GM21529 (cell line): Measurements from ENCODE around the gene CD80.
"Not testable (repeated sequence)": the region's sequence is repeated elsewhere in the genome, so short reads cannot be mapped to it uniquely, and the experiment has no call there.

Experiments used
- ATAC-seq: cut with Tn5 transposase; IDR thresholded peaks from one replicate; pipeline ENCODE4 v1.9.1; 2021; ENCODE audit not compliant: unreplicated experiment

CD80 gene

GRCh38 chr3:119585208-119585607 is 25.8 kb upstream of the CD80 start:
- no peak for ATAC-seq

- ATAC-seq = peak; percentile 46
Measured at GRCh38 chr3:119582178-119582577, 22.8 kb upstream of the CD80 start.

GRCh38 chr3:119580067-119580760 is 20.8 kb upstream of the CD80 start:
- ATAC-seq = peak; percentile 62

- ATAC-seq = peak; percentile 63
Measured at GRCh38 chr3:119579366-119580066, 20.1 kb upstream of the CD80 start, which contains the start of gene ADPRH. TSS of gene ADPRH (plus strand) at chr3:119579492. CDS start at chr3:119582170, 2,678 bp downstream.

GRCh38 chr3:119575507-119575906 is 16.1 kb upstream of the CD80 start:
- no peak for ATAC-seq

GRCh38 chr3:119571688-119572087 is 12.3 kb upstream of the CD80 start:
- ATAC-seq = no peak

- ATAC-seq = no peak
Measured at GRCh38 chr3:119571230-119571629, 11.8 kb upstream of the CD80 start.

- ATAC-seq = no peak
Measured at GRCh38 chr3:119570229-119570628, 10.8 kb upstream of the CD80 start.

- no peak for ATAC-seq
Measured at GRCh38 chr3:119569156-119569555, 9.7 kb upstream of the CD80 start.

- not testable (repeated sequence) for ATAC-seq
Measured at GRCh38 chr3:119563334-119563733, 3.9 kb upstream of the CD80 start.

GRCh38 chr3:119562307-119562961 is 3.0 kb upstream of the CD80 start:
- peak; percentile 69 for ATAC-seq

- ATAC-seq = no peak
Measured at GRCh38 chr3:119560160-119560559, 746 bp upstream of the CD80 start.

- ATAC-seq = no peak
Measured at GRCh38 chr3:119558626-119559317, 642 bp downstream of the CD80 start.

GRCh38 chr3:119557877-119558269 is 1.5 kb downstream of the CD80 start:
- no peak for ATAC-seq

- ATAC-seq = no peak
Measured at GRCh38 chr3:119557192-119557876, 2.1 kb downstream of the CD80 start.

- no peak for ATAC-seq
Measured at GRCh38 chr3:119555929-119556328, 3.5 kb downstream of the CD80 start.

- ATAC-seq = no peak
Measured at GRCh38 chr3:119555309-119555735, 4.1 kb downstream of the CD80 start.

- ATAC-seq = no peak
Measured at GRCh38 chr3:119553823-119554415, 5.5 kb downstream of the CD80 start.

GRCh38 chr3:119552928-119553327 is 6.5 kb downstream of the CD80 start:
- ATAC-seq = not testable (repeated sequence)

- no peak for ATAC-seq
Measured at GRCh38 chr3:119551598-119551997, 7.8 kb downstream of the CD80 start.
